ENCODE results near the gene OBSL1.

Gene OBSL1

GRCh38 chr2:219571311-219572236 lies at the start of gene OBSL1:
Gene OBSL1 (minus strand): TSS chr2:219571539. CDS start chr2:219571232, 307 bp downstream.
- DNase-seq: peak; percentile 81

GRCh38 chr2:219620546-219620945 lies 49.2 kb upstream of the OBSL1 start:
- DNase-seq: no peak

GRCh38 chr2:219619235-219619634 lies 47.9 kb upstream of the OBSL1 start:
- no peak for DNase-seq

GRCh38 chr2:219618733-219619122 lies 47.4 kb upstream of the OBSL1 start:
- DNase-seq: no peak

GRCh38 chr2:219616550-219616949 lies 45.2 kb upstream of the OBSL1 start:
- DNase-seq: no peak

- no peak for DNase-seq
Observed at GRCh38 chr2:219615894-219616293, 44.6 kb upstream of the OBSL1 start.

GRCh38 chr2:219615036-219615435 lies 43.7 kb upstream of the OBSL1 start:
- no peak for DNase-seq

- no peak for DNase-seq
Observed at GRCh38 chr2:219614076-219614860, 42.9 kb upstream of the OBSL1 start.

GRCh38 chr2:219613461-219614070 lies 42.2 kb upstream of the OBSL1 start:
- DNase-seq: no peak

- DNase-seq: no peak
Observed at GRCh38 chr2:219612577-219613286, 41.4 kb upstream of the OBSL1 start.

- DNase-seq: no peak
Observed at GRCh38 chr2:219611866-219612576, 40.7 kb upstream of the OBSL1 start.

- no peak for DNase-seq
Observed at GRCh38 chr2:219611306-219611705, 40.0 kb upstream of the OBSL1 start.

- DNase-seq: no peak
Observed at GRCh38 chr2:219609149-219609750, 37.9 kb upstream of the OBSL1 start.

GRCh38 chr2:219608399-219608964 lies 37.1 kb upstream of the OBSL1 start:
- no peak for DNase-seq

- no peak for DNase-seq
Observed at GRCh38 chr2:219607931-219608330, 36.6 kb upstream of the OBSL1 start.

- DNase-seq: no peak
Observed at GRCh38 chr2:219605607-219605954, 34.2 kb upstream of the OBSL1 start.

GRCh38 chr2:219603771-219604170 lies 32.4 kb upstream of the OBSL1 start:
- no peak for DNase-seq

GRCh38 chr2:219598308-219599078 lies 27.2 kb upstream of the OBSL1 start:
- no peak for DNase-seq

- DNase-seq: peak; percentile 100
Observed at GRCh38 chr2:219597552-219598307, 26.4 kb upstream of the OBSL1 start, which contains the start of gene STK11IP. Gene STK11IP (plus strand): TSS chr2:219597857. CDS start chr2:219598120, 263 bp downstream.
